Daoy (cell line): ENCODE results near the gene EEF1A2. TPM values are rescaled to one million over a fixed set of nuclear protein-coding genes. Genes with fewer than 3 reads are reported as not detected.

Experiments
- DNase-seq: peaks from one replicate; pipeline ENCODE4 v3.0.0-alpha.2; 2015; ENCODE audit warnings: low read depth
- total RNA-seq: library from RNA; depleted of rRNA; stranded (reverse); fragments of >200 nt; shearing (Covaris generic); gene quantifications from 2 replicates; pipeline ENCODE4 v1.2.3, GENCODE V29; 2014

Gene EEF1A2
- total RNA-seq, 1 experiment from 2014 or later: 6.4 TPM

DNA sequence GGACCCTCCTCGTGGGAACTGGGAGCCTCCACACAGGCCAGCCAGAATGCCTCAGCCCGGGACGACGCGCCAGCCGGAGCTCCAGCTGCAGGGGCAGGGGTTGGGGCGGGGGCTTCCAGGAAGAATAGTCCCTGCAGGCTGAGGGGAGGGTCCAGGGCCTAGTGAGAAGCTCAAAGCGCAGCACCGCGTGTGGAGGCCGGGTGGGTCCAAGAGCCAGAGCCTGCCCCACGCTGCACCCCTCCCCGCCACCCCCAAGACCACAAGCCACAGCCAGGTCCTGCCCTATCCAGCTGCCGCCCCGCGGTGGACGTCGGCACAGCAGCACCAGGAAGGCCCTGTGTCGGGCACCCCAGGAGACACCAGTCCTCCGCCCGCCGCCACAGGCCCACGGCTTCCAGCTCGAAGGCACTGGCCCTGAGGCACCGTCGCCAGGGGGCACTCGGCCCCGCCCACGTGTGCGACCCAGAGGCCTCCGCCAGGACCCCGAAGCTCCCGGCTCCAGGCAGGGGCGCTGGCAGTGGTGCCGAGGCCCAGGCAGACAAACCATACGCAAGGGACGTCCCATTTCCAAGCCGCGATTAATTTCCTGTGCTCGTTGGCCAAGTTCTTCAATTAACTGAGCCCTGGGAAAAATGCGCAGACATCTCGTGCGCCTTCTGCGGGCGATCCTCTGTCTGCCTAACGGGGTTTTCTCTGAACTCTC lies 45.9 kb downstream of the EEF1A2 start:
- peak; percentile 62 for DNase-seq

DNA sequence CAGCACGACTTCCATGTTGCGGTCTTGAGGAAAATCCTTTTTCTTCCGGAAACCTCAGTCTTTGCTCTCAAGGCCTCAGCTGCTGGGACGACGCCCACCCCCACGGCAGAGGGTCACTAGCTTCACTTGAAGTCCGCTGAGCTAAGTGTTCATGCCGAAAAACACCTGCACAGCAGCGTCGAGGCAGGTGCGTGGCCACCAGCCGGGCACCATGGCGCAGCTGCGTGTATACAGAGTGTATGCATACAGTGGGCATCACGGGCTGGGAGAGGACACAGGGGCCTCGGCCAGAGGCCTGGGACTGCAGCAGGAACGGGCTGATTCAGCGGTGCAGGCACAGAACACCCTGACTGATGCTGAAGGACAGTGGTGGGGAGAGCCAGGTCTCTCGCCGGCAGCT lies 46.5 kb downstream of the EEF1A2 start:
- no peak for DNase-seq

DNA sequence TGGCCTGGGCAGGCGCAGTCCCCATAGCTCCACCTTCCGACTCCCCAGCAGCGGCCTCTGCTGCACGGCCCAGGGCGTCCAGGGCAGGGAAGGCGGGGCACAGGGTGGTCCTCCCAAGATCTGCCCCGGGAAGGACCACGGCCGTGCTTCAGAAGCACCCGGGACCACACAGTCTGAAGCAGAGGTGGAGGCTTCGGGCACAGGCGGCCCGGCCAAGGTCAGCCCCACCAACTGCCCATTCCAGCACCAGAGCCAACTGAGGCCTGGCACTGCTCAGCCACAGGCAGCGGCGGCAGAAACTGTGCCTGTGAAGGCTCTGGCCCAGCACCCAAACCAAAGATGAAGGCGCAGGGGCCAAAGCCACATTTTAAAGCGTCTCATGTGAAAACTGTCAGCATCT lies 47.1 kb downstream of the EEF1A2 start:
- no peak for DNase-seq

DNA sequence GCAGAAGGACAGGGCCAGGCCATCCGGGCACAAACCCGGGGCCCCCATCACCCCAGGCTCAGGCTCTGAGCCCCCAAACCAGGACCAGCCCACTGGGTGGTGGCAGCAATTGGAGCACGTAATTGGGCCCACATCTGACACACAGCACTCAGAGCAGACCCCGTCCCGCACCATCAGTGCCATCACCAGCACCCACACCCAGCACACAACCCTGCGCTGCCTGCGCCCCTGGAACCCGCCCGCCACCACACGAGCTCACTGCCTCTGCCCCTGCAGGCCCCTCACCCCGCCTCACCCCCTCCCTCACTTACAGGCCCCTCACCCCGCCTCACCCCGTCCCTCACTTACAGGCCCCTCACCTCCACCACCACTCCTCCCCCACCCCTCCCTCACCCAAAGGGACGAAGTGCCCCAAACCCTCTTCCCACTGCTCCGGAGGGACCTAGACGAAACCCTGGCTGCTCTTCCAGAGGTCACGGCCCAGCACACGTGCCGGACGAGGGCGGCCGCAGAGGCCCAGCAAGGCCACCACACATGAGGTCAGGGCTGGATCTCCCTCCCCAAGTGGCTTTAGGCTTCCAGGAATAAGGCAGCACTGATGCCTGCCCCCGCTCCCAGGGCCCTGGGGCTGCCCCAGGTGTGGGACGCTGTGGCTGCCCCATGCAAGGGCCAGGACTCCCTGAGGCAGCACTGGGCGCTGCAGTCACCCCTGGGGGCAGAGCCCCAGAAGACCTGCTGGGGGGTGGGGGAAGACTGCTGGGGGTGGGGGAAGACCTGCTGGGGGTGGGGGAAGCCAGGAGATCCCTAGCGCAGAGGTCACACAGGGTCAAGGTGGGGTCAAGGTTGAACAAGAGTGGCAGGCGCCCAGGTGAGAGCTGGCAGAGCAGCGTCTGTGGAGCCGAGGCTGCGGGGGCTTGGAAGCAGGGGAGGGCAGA lies 48.8 kb downstream of the EEF1A2 start:
- no peak for DNase-seq

DNA sequence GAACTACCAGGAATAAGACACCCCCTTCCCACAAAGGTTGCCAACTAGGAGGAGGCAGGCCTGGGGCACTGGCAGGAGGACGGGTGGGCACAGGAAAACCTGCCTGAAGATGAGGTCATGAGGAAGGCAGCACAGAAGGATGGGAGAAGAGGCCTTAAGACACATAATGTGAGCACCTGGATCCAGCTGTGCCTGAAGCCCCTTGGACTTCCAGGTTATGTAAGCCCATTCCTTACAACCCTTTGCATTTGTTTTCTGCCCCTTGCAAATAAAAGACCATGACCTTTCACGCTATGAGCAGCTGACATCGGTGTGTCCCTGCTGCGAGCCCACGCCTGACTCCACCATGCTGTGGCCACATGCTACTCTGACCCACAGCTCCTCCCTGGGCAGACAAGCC lies 49.9 kb downstream of the EEF1A2 start:
- no peak for DNase-seq

DNA sequence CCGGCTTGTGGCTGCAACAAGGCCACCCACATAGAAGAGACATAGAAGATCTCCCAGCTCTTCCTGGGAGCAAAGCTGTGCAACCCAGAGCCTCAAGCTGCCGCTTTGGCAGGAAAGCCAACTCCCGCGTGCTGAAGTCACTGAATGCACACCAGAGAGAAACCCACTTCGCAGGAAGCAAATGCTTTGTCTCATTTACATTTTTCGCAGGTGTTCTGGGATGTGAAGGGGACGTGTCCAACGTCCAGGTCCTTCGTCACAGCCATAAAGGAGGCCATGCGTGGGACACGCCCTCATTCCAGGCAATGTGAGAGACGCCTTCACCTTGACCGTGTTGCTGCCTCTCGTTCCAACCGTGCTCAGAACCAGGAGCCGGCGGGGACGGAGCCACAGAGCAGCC lies 50.9 kb downstream of the EEF1A2 start:
- DNase-seq: no peak

DNA sequence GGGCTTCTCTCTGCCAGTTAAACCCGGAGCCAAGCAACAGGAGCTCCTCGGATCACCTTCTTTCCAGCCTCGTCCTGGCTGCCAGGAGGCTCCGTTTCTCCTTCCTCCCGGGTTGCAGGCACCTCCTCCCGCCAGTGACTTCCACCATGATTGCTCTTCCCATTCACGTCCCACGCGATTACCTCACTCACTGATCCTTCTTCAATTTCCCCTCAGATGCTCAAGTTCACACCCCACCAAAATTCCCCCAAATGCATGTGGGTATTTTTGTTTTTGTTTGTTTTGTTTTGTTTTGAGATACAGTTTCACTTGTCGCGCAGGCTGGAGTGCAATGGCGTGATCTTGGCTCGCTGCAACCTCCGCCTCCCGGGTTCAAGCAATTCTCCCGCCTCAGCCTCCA lies 51.6 kb downstream of the EEF1A2 start:
- DNase-seq: no peak

DNA sequence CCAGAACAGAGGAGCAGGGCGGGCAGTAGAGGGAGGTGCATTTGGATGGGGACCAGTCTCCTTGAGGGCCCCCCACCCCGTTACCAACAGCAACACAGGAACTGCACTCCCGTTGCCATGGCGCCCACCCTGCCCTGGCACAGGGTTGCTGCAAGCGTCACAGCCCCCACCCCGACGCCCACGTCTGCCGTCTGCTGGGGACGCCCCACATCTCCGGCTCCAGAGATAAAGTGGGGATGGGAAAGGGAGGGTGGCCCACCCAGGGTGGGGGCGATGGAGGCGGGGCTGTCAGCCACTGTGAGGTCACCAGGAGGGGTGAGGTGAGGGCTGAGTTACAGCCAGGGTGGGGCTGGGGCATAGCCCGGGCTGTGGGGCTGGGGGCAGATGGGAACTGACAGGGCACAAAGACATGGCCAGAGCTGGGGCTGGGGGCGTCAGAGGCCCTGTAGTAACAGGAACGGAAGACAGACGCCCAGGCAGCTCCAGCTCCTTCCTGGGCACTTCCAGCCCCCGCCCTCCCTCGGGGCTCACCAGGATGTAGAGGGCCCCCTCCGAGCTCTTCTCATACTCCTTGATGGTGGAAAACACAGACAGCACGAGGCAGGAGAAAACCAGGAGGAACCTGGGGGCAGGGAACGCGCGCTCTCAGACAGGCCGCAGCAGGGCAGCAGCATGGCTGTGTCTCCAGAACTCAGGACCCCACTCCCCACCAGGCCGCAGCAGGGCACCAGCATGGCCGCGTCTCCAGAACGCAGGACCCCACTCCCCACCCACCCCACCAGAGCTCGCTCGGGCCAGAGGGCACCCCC lies 52.5 kb downstream of the EEF1A2 start:
- no peak for DNase-seq

DNA sequence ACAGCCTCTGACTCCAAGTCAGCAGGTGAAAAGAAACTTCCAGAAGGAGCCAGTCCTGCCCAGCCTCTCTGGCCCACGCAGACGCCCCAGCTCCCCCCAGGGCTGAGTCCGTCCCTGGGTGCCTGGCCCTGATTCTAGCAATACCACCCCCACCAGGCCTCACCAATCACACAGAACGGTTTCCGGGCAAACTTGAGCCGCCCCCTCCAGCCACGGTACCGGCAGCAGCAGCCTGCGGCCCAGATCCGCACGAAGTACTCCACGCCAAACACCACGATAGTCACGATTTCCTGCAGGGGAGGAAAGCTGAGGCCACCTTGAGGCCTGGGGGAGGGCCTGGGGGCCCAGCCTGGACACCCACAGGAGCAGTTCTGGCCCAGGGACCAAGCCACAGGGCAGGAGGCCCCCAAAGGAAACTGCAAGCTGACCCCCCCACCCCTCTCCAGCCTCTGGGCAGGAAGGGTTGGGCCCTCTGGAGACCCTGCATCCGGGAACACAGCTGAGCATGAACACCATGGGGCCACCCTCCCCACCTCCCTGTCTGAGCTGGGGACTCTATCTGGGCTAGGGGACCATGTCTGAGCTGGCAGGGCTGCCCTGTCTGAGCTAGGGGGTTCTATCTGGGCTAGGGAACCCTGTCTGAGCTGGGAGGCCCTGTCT lies 53.7 kb downstream of the EEF1A2 start:
- DNase-seq: no peak

DNA sequence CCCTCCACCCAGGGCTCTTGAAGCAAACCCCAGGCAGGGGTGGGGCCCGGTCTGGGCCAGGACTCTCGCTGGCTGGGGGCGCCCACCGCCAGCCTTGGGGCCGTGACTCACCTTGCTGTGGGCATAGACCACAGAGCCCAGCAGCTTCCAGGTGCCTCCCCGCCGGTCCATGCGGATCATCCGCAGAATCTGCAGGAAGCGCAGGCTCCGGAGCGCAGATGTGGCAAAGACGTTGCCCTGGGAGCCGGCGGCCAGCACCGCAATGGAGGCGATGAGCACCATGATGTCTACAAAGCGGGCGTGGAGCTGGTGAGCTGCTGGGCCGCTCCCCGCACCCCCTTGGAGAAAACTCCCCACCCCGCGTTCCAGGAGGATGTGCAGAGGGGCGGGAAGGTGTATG lies 54.3 kb downstream of the EEF1A2 start:
- DNase-seq: no peak

DNA sequence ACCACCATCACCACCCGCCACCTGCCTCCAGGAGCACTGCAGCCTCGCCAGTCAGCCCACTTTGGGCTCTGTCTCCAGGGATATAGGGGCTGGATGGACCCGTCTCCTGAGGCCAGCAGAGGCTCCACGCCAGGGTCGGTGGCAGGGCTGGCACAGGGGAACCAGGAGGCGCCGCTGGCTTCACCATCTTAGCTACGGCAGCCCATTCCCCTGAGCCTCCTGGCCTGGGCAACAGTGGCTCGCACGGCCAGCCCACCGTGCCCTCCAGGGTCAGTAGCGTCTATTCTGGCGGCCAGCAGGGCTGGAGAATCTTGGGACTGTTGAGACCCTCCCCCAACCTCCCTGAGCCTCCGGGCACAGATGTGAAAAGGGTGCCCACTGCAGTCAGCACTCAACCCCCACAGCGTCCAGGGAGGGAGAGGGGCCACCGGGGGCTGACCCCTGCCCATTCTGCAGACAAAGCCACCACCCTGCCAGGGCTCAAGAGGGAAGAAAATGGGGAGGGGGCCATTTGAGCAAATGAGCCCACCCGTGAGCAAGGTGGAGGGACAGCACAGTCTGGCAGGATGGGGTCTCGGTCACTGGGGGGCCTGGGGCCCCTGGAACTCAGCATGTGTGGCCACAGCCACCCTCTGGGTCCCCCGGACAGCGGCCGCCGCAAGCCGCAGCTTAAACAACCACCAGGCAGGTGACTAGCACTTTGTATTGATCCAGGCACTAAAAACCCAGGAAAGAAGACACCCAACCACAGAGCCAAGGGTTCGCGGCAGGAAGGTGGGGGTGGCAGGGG lies 55.1 kb downstream of the EEF1A2 start:
- no peak for DNase-seq

DNA sequence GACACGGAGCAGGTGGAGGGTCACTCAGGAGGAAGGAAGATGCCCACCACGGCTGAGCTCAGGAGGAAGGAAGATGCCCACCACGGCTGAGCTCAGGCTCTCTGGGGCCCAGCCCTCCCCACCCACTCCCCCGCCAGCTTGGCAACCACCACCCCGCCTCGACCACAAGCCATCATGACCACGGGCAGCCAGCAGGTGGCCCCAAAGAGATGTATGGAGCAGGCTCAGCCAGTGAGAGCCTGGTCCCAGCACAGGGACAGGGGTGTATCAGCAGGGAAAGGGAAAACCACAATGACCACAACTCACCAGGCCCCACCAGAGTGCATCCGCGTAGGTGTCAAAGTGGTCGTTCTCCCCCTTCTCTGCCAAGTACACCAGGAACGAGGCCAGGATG lies 56.8 kb downstream of the EEF1A2 start:
- peak; percentile 71 for DNase-seq

DNA sequence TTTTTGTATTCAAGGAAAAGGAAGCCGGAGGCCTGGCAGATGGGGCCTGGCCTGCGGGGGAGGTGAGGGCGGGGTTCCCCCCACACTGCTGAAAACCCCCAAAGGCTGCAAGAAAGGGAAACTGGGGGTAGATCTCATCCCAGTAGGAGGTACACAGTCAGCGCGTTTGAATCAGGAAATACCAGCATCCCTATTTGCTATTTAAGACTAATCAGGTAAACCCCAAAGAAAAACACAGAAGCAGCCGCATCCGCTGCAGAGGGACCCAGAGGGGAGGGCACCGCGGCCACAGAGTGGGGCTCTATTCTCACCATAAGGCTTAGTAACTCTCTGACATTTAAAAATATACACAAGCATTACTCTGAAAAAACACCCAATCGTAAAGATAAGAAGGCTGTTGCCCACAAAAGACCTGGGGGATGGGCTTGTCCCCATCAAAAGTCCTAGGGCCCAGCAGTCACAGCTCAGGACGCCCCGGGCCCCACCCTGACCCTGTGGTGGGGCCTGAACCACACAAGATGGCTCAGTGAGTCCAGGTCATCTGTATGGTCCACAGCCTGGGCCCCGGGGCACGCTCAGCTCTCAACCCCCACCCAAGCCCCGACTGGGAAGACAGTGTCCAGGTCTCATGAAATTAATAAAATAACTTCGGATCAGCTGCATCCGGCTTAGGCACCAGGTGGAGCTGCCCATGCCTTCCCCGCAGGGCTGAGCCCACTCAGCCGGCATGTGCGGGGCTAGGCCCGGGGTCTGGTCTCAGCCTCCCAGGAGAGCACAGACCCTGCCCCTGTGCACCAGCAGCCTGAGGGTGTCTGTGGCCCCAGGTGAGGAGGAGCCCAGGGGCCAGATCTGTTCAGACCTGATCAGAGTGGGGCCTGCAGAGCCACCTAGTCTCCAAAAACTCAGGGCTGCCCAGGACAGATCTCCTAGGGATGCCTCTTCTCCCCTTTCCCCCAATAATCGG lies 57.5 kb downstream of the EEF1A2 start:
- DNase-seq: peak; percentile 68

DNA sequence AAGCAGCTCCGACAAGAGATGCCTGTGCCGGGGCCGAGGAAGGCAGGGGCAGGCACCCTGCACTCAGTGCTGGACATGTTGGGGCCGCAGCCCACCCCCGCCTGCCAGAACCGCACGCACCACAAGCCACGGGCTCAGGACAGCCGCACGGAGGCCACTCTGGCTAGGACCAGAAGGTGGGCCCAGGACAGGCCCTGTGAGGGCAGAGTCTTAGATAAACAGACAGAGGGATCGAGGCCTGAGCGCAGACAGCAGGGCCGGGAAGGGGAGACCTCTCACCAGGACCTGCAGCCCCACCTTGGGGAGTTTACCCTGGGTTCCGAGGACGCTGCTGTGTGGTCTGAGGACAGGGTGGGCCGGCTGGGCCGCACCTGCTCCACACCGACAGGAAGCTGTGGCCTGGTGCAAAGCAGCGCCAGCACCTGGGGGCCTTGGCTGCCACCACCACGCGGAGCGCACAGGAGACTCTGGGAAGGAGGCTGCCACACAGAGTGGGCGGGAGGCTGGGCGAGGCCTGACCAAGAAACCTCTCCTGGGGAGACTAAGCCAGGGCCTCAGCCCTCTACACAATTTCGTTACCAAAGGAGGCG lies 58.4 kb downstream of the EEF1A2 start:
- DNase-seq: no peak

DNA sequence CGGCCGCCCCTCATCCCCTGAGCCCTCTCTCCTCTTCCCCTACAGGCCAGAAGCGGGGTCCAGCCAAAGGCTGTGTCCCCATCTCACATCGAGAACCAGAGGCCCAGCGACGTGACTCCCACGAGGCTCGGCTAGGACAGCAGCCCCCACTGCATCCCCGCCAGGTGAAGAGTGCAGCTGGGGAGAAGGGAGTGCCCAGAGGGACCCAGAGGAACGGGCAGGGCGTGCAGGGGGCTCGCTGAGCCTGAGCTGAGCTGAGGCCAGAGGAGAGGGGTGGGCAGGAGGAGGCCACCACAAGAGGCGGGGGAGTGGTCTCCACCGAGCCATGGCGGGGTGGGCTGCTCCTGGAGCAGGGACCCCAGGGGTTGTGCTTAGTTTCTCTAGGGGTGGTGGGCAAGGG lies 59.0 kb downstream of the EEF1A2 start:
- DNase-seq: no peak

DNA sequence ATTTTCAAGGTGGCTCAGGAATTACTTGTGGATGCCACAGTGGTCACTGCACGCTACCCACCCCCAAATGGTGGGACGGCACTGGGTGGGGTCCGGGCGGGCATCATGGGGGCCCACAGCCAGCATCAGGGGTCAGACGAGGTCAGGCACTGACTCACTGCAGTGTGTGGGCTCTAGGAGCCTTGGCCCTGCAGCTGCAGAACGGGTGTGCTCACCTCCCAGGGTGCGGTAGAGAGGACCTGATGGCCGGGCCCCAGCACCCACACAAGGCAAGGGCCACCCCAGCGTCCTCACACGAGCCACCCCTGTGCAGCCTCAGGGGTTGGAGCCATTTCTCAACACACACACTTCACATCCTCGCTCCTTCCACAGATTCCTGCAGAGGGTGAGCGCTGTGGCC lies 60.8 kb downstream of the EEF1A2 start:
- no peak for DNase-seq
